Retinal pigment epithelial cell (primary cell): ENCODE data around the gene TAS2R13.

Experiments
- DNase-seq: peaks from one replicate; pipeline ENCODE4 v3.0.0-alpha.2; 2010; ENCODE audit warnings: low read depth
- H3K4me3 ChIP-seq: 2 replicates; pipeline ENCODE4 v1.5.1; 2011; ENCODE audit warnings: mild to moderate bottlenecking, low read length, control low read depth, moderate library complexity
- CTCF ChIP-seq: conservative IDR thresholded peaks from 2 replicates; pipeline ENCODE4 v1.5.1; 2011; ENCODE audit warnings: low read depth, low read length, control low read depth, inconsistent platforms

The TAS2R13 gene

DNA sequence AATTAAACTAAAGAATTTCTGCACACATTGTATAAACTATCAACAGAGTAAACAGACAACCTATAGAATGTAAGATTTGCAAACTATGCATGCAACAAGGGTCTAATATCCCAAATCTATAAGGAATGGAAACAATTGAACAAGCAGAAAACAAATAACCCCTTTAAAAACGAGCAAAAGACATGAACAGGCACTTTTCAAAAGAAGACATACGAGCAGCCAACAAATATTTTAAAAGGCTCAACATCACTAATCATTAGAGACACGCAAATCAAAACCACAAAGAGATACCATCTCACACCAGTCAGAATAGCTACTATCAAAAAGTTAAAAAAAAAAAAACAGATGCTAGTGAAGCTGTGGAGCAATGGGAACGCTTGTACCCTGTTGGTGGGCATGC, 4.7 kb downstream of the TAS2R13 start:
- no peak for DNase-seq
- no peak overlapping the region for H3K4me3 ChIP-seq
- no peak for TF ChIP-seq CTCF

- no peak for TF ChIP-seq CTCF
- H3K4me3 ChIP-seq: no peak overlapping the region
- DNase-seq: no peak
Measured at GRCh38 chr12:10901427-10901826, 7.9 kb downstream of the TAS2R13 start.

GRCh38 chr12:10900972-10901371, 8.4 kb downstream of the TAS2R13 start:
- no peak for DNase-seq
- no peak overlapping the region for H3K4me3 ChIP-seq
- no peak for TF ChIP-seq CTCF

- no peak for DNase-seq
- TF ChIP-seq CTCF: no peak
- H3K4me3 ChIP-seq: no peak overlapping the region
Measured at GRCh38 chr12:10900530-10900929, 8.8 kb downstream of the TAS2R13 start.

DNA sequence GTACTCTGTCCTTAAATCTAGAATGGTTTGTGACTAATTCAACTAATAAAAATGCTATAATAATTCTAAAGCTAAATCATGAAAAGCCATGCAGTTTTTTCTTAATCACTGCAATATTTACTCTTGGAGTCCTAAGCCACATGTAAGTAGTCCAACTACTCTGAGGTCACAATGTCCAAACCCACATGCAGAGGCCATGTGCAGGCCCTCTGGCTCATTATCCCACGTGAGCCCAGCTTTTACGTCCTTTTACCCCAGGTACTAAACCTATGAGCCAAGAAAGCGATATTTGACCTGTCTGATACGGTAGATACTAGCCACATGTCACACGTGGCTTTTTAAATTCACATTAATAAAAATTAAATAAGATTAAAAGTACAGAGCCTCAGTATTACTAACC, 12.5 kb downstream of the TAS2R13 start:
- DNase-seq: no peak
- TF ChIP-seq CTCF: no peak
- H3K4me3 ChIP-seq: no peak overlapping the region

DNA sequence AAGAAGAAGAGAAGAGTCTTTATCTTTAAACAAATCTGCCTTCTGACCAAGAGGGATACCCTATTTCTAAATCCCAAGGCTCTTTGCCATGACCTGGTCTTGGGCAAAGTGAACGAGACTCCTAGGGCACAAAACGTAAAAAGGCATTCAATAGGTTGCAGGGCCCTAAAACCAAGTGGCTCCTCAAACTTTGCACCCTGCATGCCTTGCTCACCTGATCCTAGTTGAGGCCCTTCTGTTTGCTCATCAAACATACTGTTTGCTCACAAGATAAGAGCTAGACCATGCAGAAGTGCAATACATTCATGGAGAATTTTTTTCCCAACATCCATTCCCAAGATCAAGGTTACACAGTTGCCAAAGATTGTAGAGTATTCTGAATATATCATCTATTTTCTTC, 17.4 kb downstream of the TAS2R13 start:
- TF ChIP-seq CTCF: no peak
- H3K4me3 ChIP-seq: no peak overlapping the region
- no peak for DNase-seq

GRCh38 chr12:10889226-10889625, 20.1 kb downstream of the TAS2R13 start:
- no peak for TF ChIP-seq CTCF
- no peak overlapping the region for H3K4me3 ChIP-seq
- no peak for DNase-seq
